ENCODE data around the gene DTYMK.

DTYMK gene

DNA sequence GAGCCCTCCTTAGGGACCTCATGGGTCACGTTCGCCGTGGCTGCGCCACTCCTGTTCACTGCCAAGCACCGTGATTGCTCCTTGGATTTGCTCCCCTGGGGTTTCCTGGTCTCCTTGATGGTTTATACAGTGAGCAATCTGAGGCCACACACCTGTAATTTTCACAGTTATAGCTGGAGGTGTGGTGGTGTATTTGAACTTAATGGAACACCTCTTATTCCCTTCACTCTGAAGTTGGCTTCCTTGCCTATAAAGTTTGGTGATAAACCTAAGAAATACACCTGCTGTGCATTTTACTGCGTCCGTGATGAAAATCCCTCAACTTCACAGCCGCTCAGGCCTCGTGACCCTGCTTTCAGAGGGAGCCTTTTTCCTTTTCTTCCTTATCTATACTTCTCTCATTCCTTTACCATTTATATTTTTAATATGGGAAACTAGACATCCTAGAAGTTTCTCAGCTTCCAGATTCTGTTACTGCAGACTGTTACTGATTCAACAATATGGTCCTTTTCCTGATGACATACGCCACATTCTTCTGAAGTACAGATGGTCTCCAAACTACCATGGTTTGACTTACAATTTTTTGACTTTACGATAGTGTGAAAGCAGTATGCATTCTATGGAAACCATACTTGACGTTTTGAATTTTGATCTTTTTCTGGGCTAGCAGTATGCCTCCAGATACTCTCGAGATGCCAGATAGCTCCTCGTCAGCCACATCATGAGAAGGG is 40.5 kb downstream of the DTYMK start:
- no peak for DNase-seq

DNA sequence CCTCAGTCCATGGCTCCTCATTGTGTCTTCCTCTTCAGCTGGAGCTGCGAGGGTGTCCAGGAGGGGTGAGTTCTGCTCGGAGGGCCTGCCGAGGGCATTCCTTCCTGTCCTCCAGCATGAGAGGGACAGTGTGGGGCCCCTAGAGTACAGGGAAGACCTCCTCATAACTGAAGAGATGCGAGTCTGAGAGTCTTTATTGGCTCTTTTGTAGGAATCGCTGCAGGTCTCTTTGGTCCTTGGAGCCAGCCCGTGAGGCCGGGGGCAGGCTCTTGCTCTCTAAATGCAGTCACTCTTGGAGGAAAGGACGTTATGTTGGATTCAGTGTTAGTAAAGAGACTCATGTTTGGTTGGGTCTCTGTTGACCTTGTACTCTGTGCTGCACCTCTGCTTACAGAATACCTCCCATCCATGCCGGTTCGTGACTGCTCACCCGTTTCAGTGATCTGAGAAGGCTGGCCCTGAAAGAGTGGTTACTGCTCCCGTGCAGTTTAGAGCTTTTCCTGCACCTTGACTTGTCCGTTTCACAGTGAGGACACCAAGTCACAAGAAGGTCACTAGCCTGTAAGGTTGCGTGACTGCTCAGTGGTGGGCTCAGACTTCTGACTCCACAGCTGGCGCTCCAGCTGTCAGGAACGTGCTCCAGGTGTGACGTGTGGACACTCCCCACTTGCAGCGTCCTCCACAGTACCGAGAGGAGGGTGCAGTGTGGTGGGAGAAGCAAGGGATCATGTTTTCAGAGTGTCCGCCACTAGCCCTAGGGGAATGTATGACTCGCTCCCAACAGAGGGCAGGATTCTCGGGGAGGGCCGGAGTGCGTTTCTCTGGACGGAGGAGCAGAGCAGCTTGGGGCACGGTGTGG is 41.3 kb downstream of the DTYMK start:
- no peak for DNase-seq

DNA sequence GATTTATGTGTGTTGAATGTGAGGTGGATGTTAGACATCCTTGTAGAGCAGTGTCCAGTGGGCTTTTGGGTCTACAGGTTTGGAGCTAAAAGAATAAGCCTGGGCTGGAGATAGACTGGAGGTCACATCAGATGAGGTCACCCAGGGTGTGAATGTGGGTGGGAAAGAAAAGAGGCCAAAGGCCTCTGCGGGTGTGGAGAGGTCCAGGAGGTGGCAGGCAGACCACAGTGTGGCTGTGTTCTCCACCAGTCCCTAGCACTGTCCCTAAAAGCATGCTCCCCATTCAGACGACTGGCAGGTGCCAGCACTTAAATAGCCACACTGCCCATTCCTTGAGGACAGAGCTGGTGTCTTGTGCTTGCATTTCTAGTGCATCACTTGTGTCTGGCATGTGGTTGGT is 45.0 kb downstream of the DTYMK start:
- no peak for DNase-seq

DNA sequence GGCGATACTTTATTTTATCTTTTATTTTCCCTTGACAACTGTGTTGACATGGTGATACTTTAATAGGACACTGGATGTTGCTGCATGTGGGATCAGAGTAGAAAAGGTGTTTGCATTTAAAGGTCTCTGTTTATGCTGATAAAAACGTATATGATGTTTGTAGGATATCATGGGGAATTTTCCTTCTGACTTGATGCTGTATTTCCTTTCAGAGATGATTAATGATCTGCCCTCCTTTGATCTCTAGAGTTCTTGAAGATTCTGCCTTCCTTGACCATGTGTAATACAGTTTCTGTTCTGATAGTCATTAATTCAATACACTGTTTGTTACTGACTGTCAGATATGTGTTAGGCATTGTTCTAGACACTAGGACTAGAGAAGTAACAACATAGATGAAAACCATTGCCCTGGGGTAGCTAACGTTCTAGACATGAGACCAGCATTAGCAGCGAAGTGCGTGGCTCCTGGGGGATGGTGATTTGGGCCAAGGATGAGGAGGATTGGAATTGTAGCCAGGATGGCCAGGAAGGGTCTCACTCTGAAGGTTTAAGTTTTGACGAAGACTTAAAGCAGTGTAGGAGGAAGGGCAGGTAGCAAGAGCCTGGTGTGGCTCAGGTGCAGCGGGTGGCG is 46.3 kb downstream of the DTYMK start:
- DNase-seq = no peak

DNA sequence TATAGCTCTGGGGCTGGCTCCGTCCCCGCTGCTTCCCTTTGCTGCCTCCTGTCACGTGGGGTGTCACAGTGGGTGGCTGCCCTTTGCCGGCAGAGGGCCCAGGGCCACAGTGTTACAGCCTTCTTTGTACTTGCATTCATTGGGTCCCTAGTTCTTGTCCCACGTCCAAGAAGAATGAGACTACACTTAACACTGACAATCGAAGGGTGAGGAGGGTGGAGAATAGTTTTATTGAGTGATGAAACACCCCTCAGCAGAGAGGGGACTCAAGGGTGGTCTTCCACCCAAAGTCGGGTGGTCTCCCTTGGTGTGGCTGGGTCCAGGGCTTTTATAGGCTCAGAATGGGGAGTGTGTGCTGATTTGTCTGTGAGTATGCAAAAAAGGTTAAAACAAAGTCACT is 47.2 kb downstream of the DTYMK start:
- no peak for DNase-seq

DNA sequence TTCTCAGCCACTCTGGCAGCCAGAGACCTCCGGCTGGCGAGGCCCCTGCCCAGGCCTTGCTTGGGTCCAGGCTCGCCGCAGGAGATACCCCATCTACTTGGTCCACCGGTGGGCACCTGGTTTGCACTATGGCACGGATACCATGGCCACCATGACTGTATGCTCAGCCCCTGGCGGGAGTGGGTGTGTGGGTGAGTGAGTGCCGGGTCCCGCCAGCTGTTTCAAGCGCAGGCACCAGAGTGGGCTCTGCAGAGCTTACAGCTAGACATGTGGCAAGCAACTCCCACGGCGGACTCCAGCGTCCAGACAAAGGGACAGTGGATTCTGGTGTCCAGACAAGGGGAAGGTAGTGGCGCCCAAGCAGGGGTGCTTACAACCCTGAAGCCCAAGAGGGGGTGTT is 47.7 kb downstream of the DTYMK start:
- DNase-seq = no peak

DNA sequence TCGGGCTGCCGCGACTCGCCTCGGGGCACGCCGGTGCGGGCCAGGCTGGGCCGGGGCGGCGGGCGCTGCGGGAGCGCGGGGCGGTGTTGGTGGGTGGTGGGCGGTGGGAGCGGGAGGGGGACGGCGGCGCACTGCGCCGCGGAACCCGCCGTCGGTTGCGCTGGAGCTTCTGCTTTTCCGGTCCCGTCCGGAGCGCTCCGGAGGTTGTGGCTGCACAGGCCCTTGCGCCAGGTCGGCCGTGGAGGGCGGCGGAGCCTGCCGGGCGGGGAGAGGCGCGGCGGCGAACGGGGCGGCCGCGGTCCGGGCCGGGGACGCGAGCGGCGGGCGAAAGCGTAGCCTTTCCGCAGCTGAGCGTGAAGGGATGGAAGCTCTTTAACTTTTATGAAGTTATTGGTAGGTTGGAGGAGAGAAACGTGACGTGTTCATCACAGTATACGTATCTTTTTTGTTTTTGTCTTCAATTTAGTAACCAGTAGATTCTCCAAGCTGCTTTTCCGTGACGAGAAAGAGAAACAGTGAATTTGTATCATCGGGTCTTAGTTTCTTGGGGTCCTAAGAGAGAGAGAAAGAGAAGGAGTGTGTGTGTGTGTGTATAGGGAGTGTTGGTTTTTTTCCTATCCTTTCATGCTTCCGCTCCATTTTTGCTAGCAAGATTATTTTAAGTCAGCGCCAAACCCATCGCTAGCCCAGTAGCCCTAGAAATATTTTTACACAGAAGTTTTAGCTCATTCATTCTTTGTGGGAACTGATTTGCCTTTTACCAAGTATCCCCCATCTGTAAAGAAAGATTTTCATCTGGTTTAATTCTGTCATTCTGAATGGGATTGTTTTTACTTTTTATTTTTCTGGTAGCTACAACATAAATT is 48.6 kb downstream of the DTYMK start:
- peak in 5 of 6 experiments; percentile 43 to 68 (median 46) for DNase-seq

DNA sequence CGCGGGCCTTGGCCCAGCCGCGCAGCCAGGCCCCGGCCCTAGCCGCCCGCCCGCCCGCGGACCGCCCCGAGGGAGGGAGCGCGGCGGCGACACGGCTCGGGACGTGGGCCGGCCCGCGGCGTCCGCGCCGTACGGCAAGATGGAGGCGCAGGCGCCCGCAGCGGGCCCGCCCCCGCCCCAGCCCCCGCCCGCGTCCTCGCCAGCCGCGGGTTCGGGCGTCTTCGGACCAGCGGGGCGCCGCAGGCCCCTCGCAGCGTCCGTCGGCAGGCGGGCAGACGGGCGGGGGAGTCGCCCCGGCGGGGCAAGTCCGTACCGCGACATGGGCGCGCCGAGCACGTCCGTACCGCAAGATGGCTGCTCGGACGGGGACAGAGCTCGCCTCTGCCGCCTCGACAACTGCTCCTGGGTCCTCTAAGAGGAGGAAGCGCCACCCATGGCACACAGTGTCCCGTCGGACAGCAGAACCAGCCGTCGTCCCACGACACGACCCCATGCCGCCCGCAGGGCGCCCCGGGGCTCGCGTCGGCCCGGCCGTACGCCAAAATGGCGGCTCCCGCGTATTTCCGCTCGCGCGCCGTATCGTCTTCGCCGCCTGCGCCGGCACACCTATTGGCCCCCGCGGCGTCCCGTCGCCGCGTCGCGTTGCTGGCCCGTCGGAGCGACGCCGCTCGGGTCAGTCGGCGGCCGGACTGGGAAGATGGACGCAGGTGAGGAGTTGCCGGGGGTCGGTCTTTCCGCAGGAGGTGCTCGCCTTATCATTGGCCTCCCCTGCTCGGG is 49.4 kb downstream of the DTYMK start, which contains the start of the genes ATG4B and THAP4:
TSS of gene ATG4B (plus strand) at position 676 of the 777 bp plus-strand sequence. CDS start at position 698, 22 bp downstream.
TSS of gene THAP4 (minus strand) at position 141 of the 777 bp plus-strand sequence. CDS start 141 bp downstream, outside the sequence.
- peak; percentile 52 to 94 (median 74) for DNase-seq

DNA sequence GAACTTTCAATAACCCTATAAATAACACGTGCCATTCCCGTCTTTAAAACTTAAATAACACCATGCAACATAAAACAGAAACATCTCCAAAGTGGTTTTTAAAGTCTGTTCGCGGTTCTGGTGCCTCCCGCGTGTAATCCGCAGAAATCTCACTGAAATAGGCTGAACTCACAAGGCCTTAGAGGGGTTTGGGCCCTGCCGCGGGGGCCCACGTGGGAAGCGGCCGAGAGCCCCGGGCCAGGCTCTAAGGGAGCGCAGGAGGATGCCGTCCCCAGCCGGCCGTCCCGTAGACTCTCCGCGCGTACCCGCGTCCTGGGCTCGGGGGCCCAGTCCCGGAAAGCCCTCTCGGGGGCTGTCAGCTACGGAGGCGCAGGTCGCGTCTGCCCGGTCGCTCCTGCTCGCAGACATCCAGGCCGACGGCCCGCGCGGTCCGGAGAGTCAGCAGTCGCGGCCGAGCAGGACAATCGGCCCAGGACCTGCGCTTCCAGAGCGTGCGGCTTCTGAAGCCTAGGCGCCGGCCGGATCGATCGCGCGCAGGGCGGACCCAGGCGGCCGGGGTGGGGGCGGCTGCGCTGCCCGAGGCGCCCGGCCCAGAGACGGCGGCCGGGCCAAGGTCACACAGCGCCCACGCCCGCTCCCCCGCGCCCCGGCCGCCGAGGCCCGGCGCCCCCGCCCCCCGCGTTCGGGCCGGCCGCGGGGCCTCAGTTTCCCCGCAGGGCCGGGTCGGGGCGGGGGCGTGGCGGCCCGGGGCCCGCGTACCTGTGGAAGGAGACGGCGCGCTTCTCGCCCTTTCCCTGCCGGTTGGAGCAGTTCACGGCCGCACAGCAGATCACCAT is 50.2 kb downstream of the DTYMK start:
- DNase-seq = peak in 4 of 6 experiments; percentile 12 to 30 (median 20)

DNA sequence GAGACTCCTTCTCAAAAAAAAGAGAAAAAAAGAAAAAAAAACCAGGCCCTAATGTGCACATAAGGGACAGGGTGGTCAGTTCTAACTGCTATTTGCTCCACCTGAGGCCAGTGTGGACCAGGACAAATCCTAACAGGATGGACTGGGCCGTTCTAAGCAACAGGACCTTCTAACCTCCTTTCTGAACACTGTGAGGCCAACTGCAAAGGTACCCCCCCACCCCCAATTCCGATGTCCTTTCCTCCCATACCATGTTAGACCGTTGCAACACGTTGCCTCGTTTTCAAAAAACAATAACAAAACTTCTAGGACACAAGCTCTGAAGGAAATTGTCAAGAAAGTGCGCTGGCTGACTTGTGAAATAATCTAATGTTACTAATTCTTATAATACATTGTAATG is 50.9 kb downstream of the DTYMK start:
- DNase-seq = no peak

DNA sequence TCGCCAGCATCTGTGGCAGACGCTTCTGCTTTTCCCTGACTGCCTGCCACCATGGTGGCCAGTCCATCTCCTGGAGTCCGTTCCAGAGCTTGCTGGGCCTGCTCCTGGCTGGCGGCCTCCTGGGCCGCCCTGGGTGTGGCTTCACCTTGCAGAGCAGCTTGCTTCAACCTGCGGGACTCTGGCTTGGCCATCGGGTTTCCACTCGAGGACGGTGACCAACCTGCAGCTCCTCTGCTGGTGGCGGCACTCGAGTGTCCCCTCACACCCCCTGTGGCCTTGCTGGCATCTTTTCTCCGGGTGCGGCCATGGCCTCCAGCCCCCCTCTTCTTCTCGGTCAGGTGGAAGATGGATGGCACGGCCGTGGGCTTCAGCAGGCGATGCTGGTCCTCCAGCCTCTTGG is 53.1 kb downstream of the DTYMK start:
- no peak for DNase-seq

DNA sequence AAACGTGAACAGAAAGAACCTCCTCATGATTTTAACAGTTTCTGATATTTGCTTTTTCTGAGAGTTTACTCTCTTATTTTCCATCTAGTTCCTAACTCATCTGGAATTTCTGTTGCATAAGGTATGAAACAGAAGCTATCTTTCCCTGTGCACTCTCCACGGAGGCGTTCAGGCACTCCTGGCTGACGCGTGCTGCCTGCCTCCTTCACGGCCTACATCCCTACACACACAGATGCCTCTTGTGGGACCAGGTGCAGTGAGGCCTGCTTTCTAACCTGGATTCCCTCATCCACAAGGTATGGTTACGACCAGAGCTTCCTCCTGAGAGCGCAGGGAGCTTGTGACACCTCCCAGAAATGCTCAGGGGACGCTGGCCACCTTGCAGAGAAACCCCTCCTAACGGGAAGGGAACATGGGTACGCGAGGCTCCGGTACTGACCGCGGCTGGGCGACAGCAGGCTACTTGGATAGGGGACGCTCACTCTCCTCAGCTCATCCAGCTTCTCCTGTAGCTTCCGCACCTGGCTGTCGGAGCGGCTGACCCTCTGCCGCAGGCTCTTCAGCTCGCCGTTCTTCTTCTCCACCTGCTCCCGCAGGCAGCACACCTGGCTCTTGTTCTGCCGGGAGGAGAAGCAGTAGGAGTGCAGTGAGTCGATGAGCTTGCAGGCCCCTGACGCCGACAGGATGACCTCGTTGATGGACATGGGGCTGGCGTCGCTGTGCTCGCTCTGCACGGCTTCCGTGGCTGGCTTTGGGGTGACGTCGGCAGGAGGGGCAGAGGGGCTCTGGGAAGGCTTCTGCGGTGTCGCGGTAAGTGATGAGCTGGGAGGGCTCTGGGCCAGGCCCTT is 53.9 kb downstream of the DTYMK start:
- DNase-seq = no peak

DNA sequence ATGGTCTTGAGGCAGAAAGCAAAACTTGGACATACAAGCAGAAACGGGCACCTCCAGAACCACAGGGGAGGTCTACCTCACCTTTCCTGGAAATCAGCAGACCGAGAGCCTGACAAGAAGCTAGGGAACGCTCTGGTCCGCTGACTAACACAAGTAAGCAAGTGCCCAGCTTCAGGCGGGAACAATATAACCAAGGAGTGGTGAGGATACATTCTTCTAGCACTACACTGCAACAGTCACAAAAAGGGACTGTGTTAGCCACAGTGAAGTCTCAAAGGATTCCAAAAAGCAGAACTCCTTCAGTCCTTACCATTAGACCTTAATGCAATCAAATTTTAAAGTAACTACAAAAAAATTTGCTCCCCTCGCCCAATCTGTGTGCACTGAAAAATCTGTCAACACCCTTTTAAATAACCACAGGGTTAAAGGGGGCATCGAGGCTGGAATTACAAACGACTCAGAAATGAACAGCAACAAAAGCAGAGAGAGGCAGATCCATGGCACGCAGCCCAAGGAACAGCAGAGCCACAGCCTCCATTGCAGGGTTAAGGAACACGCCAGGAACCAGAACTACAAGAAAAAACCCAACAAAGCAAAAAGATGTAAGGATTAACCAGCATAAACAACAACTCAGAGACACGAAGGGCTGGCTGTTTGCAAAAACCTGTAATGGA is 56.7 kb downstream of the DTYMK start:
- no peak for DNase-seq

DNA sequence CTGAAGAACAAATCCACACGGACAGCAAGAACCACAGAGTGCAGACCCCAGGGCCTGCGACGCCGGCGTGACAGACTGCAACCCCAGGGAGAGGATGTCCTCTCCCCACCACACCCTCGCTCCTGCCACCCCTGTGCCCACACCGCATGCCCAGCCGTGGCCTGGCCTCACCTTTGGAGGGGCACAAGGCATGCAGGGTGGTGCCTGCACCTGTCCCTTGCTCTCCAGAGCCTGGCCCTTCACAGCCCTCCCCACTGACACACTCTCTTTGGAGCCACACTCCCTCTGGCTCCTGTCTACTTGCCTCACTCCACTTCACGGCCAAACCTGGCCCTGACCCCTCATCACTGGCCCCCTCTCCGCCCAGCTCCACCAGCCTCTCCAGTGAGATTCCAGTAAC is 58.9 kb downstream of the DTYMK start:
- no peak for DNase-seq

All from stimulated activated naive CD4-positive, alpha-beta T cell (primary cell).